Measurements from ENCODE around the gene ACAN. TPM values are rescaled to one million over a fixed set of nuclear protein-coding genes. Genes with fewer than 3 reads are reported as not detected.

The ACAN gene
- total and polyA plus RNA-seq, 5 donors, result 0.14 to 0.86 (median 0.18) TPM

GRCh38 chr15:88877906-88878305, 74.7 kb downstream of the ACAN start:
- WGBS, result 94% methylated on average over 22 of the region's 22 CpGs
- intact Hi-C loops (cut with DNase I), result no loop called here
- no peaks in the 10 kb centered on the region for H3K4me1 ChIP-seq (ENCODE audit: control insufficient read depth, insufficient read depth, low read length)
- ATAC-seq, result no peak
- H3K27ac ChIP-seq (ENCODE audit: low read length), result no peak overlapping the region
- no peak for DNase-seq
- H3K9me3 ChIP-seq (ENCODE audit: control insufficient read depth, low read length), result no peaks in the 10 kb centered on the region
- no peak overlapping the region for H3K4me3 ChIP-seq (ENCODE audit: low read length)
- H3K27me3 ChIP-seq (ENCODE audit: control insufficient read depth, insufficient read depth), result no peaks in the 10 kb centered on the region

- peak; percentile 29 to 38 for ATAC-seq
- DNase-seq, result peak in 2 of 3 donors; percentile 72 to 77
- no peaks in the 10 kb centered on the region for H3K27me3 ChIP-seq (ENCODE audit: control insufficient read depth, insufficient read depth)
- H3K4me1 ChIP-seq (ENCODE audit: control insufficient read depth, insufficient read depth, low read length), result no peaks in the 10 kb centered on the region
- no peak overlapping the region for H3K27ac ChIP-seq (ENCODE audit: low read length)
- intact Hi-C loops (cut with DNase I), result no loop called here
- H3K4me3 ChIP-seq (ENCODE audit: low read length), result no peak overlapping the region
- no peaks in the 10 kb centered on the region for H3K9me3 ChIP-seq (ENCODE audit: control insufficient read depth, low read length)
- WGBS, result 77% methylated on average over 18 of the region's 18 CpGs
These were observed 75.5 kb downstream of the ACAN start for GRCh38 chr15:88878720-88879184.

GRCh38 chr15:88880944-88881740, 77.9 kb downstream of the ACAN start:
- intact Hi-C loops (cut with DNase I), result no loop called here
- DNase-seq, result no peak
- H3K4me3 ChIP-seq (ENCODE audit: low read length), result no peak overlapping the region
- no peaks in the 10 kb centered on the region for H3K4me1 ChIP-seq (ENCODE audit: control insufficient read depth, insufficient read depth, low read length)
- no peak for ATAC-seq
- H3K27ac ChIP-seq (ENCODE audit: low read length), result no peak overlapping the region
- no peaks in the 10 kb centered on the region for H3K27me3 ChIP-seq (ENCODE audit: control insufficient read depth, insufficient read depth)
- H3K9me3 ChIP-seq (ENCODE audit: control insufficient read depth, low read length), result no peaks in the 10 kb centered on the region
- WGBS, result 94% methylated on average over 31 of the region's 31 CpGs

GRCh38 chr15:88881775-88882174, 78.5 kb downstream of the ACAN start:
- intact Hi-C loops (cut with DNase I), result no loop called here
- no peaks in the 10 kb centered on the region for H3K27me3 ChIP-seq (ENCODE audit: control insufficient read depth, insufficient read depth)
- H3K4me3 ChIP-seq (ENCODE audit: low read length), result no peak overlapping the region
- no peak for ATAC-seq
- no peaks in the 10 kb centered on the region for H3K9me3 ChIP-seq (ENCODE audit: control insufficient read depth, low read length)
- no peak for DNase-seq
- 88% methylated on average over 3 of the region's 3 CpGs for WGBS
- no peak overlapping the region for H3K27ac ChIP-seq (ENCODE audit: low read length)
- H3K4me1 ChIP-seq (ENCODE audit: control insufficient read depth, insufficient read depth, low read length), result no peaks in the 10 kb centered on the region

- intact Hi-C loops (cut with DNase I), result no loop called here
- 79% methylated on average over 4 of the region's 4 CpGs for WGBS
These were observed 79.5 kb downstream of the ACAN start for GRCh38 chr15:88882785-88883184.

GRCh38 chr15:88887068-88887580, 83.9 kb downstream of the ACAN start:
- intact Hi-C loops (cut with DNase I), result no loop called here
- no peaks in the 10 kb centered on the region for H3K4me1 ChIP-seq (ENCODE audit: control insufficient read depth, insufficient read depth, low read length)
- WGBS, result 86% methylated on average over 18 of the region's 18 CpGs
- no peaks in the 10 kb centered on the region for H3K9me3 ChIP-seq (ENCODE audit: control insufficient read depth, low read length)
- H3K27ac ChIP-seq (ENCODE audit: low read length), result no peak overlapping the region
- no peak for ATAC-seq
- DNase-seq, result no peak
- H3K27me3 ChIP-seq (ENCODE audit: control insufficient read depth, insufficient read depth), result no peaks in the 10 kb centered on the region
- H3K4me3 ChIP-seq (ENCODE audit: low read length), result no peak overlapping the region

More at GRCh38 chr15:88882785-88883184, 79.5 kb downstream of the ACAN start:
- Histone ChIP-seq H3K4me1 (ENCODE audit: control insufficient read depth, insufficient read depth, low read length) (no peaks in the 10 kb centered on the region), H3K9me3 (ENCODE audit: control insufficient read depth, low read length) (no peaks in the 10 kb centered on the region), H3K27me3 (ENCODE audit: control insufficient read depth, insufficient read depth) (no peaks in the 10 kb centered on the region), H3K4me3 (ENCODE audit: low read length) (no peak overlapping the region), H3K27ac (ENCODE audit: low read length) (no peak overlapping the region)
- DNase-seq (no peak), ATAC-seq (no peak)

- no peak overlapping the region for H3K27ac ChIP-seq (ENCODE audit: low read length)
- H3K9me3 ChIP-seq (ENCODE audit: control insufficient read depth, low read length), result no peaks in the 10 kb centered on the region
- no peak for DNase-seq
- 91% methylated on average over 5 of the region's 5 CpGs for WGBS
- ATAC-seq, result no peak
- no peaks in the 10 kb centered on the region for H3K4me1 ChIP-seq (ENCODE audit: control insufficient read depth, insufficient read depth, low read length)
- no peaks in the 10 kb centered on the region for H3K27me3 ChIP-seq (ENCODE audit: control insufficient read depth, insufficient read depth)
- intact Hi-C loops (cut with DNase I), result no loop called here
- H3K4me3 ChIP-seq (ENCODE audit: low read length), result no peak overlapping the region
These were observed 85.5 kb downstream of the ACAN start for GRCh38 chr15:88888719-88889118.

DNA sequence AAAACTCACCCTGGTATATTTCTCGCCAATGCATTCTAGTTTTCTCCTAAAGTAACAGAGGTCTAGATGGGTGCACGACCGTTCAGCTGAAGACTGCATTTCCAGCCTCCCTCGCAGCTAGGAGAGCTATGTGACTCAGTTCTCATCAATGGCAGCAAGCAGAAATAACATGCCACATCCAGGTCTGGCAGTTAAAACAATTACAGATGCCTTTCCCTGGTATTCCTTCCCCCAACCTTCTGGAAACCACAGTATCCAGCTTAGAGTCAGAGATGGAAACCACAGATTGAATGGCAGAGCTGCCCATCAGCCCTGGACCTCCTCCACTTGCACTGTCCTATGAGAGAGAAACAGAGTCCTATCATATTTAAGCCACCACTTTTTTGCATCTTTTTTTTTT, 87.3 kb downstream of the ACAN start:
- ATAC-seq, result no peak
- H3K27ac ChIP-seq (ENCODE audit: low read length), result no peak overlapping the region
- H3K27me3 ChIP-seq (ENCODE audit: control insufficient read depth, insufficient read depth), result no peaks in the 10 kb centered on the region
- DNase-seq, result no peak
- 88% methylated on average over 4 of the region's 4 CpGs for WGBS
- H3K9me3 ChIP-seq (ENCODE audit: control insufficient read depth, low read length), result no peaks in the 10 kb centered on the region
- H3K4me1 ChIP-seq (ENCODE audit: control insufficient read depth, insufficient read depth, low read length), result no peaks in the 10 kb centered on the region
- intact Hi-C loops (cut with DNase I), result no loop called here
- no peak overlapping the region for H3K4me3 ChIP-seq (ENCODE audit: low read length)

GRCh38 chr15:88891540-88892254, 88.5 kb downstream of the ACAN start:
- no peaks in the 10 kb centered on the region for H3K9me3 ChIP-seq (ENCODE audit: control insufficient read depth, low read length)
- H3K27me3 ChIP-seq (ENCODE audit: control insufficient read depth, insufficient read depth), result no peaks in the 10 kb centered on the region
- peaks cover 3% of the 10 kb centered on the region for H3K4me1 ChIP-seq (ENCODE audit: control insufficient read depth, insufficient read depth, low read length)
- no peak for DNase-seq
- no peak overlapping the region for H3K4me3 ChIP-seq (ENCODE audit: low read length)
- WGBS, result 78% methylated on average over 7 of the region's 7 CpGs
- H3K27ac ChIP-seq (ENCODE audit: low read length), result no peak overlapping the region
- no peak for ATAC-seq
- intact Hi-C loops (cut with DNase I), result no loop called here

DNA sequence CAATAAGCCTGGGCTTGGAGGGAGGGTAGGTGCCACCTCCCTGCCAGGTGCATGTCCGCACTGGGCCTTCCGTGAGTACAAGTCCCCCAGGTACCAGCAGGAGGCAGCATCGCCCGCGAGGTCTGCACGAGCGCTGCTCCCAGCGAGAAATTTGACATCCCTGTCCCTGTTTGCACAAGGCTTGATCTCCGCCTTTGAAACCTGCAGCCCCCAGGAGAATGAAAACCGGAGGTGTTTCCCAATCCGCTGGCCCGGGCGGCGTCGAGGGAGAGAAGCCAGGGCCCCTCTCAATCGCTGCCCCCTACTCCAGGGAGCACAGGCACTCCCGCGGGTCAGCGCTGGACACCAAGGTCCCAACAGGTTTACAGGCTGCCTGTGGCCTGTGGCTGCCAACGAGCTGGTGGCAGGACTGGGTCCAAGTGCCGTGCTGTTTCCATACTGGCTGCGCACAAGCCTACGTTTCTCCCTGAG, 91.1 kb downstream of the ACAN start:
- DNase-seq, result peak in 2 of 3 donors; percentile 76 to 80

More for the DNA sequence above, 91.1 kb downstream of the ACAN start:
- Histone ChIP-seq H3K4me1 (ENCODE audit: control insufficient read depth, insufficient read depth, low read length) (peaks cover 6% of the 10 kb centered on the region), H3K27ac (ENCODE audit: low read length) (no peak overlapping the region), H3K27me3 (ENCODE audit: control insufficient read depth, insufficient read depth) (no peaks in the 10 kb centered on the region), H3K4me3 (ENCODE audit: low read length) (no peak overlapping the region), H3K9me3 (ENCODE audit: control insufficient read depth, low read length) (no peaks in the 10 kb centered on the region)
- WGBS, result 4% methylated on average over 23 of the region's 23 CpGs
- ATAC-seq, result peak in 1 of 2 donors; percentile 23
- intact Hi-C loops (cut with DNase I), result no loop called here
